NCI-H510A treated with DMSO at 0.1 percent for 48 hours (cell line): Measurements from ENCODE around the gene ZNF526.

Source experiments
- DNase-seq: peaks from one replicate; lab custom pipeline; 2025; lab: John Stamatoyannopoulos, UW

ZNF526 gene

GRCh38 chr19:42224940-42225717 is 5.0 kb downstream of the ZNF526 start:
- no peak for DNase-seq

GRCh38 chr19:42225718-42226292 is 5.7 kb downstream of the ZNF526 start:
- DNase-seq, result no peak

GRCh38 chr19:42226886-42227285 is 6.8 kb downstream of the ZNF526 start:
- no peak for DNase-seq

GRCh38 chr19:42228641-42229040 is 8.5 kb downstream of the ZNF526 start:
- no peak for DNase-seq

- DNase-seq, result no peak
Observed at GRCh38 chr19:42229301-42229854, 9.3 kb downstream of the ZNF526 start.

GRCh38 chr19:42229855-42230351 is 9.8 kb downstream of the ZNF526 start:
- no peak for DNase-seq

- DNase-seq, result no peak
Observed at GRCh38 chr19:42230571-42230970, 10.5 kb downstream of the ZNF526 start.

- no peak for DNase-seq
Observed at GRCh38 chr19:42232435-42232834, 12.3 kb downstream of the ZNF526 start.

GRCh38 chr19:42233106-42233505 is 13.0 kb downstream of the ZNF526 start:
- DNase-seq, result no peak

GRCh38 chr19:42233678-42234292 is 13.7 kb downstream of the ZNF526 start:
- DNase-seq, result no peak

- no peak for DNase-seq
Observed at GRCh38 chr19:42234364-42234763, 14.3 kb downstream of the ZNF526 start.

- DNase-seq, result no peak
Observed at GRCh38 chr19:42235181-42235580, 15.1 kb downstream of the ZNF526 start.

GRCh38 chr19:42239544-42240220 is 19.6 kb downstream of the ZNF526 start:
- DNase-seq, result no peak

GRCh38 chr19:42241279-42241678 is 21.2 kb downstream of the ZNF526 start:
- no peak for DNase-seq

- DNase-seq, result no peak
Observed at GRCh38 chr19:42242069-42242511, 22.0 kb downstream of the ZNF526 start.

- peak; percentile 100 for DNase-seq
Observed at GRCh38 chr19:42242512-42243409, 22.6 kb downstream of the ZNF526 start, which contains the start of gene GSK3A. Gene GSK3A, minus strand, starts transcription at chr19:42242602. Its CDS starts 137 bp downstream, at chr19:42242465.

GRCh38 chr19:42244347-42245220 is 24.5 kb downstream of the ZNF526 start:
- peak; percentile 94 for DNase-seq

- no peak for DNase-seq
Observed at GRCh38 chr19:42245231-42245630, 25.1 kb downstream of the ZNF526 start.

- no peak for DNase-seq
Observed at GRCh38 chr19:42246143-42246921, 26.2 kb downstream of the ZNF526 start.
